ENCODE data around the gene TCAP. TPM values are rescaled to one million over a fixed set of nuclear protein-coding genes. Genes with fewer than 3 reads are reported as not detected.

Gene TCAP
- total and polyA plus RNA-seq, 3 donors from 2014 or later: 3.0 to 49.8 (median 6.0) TPM

DNA sequence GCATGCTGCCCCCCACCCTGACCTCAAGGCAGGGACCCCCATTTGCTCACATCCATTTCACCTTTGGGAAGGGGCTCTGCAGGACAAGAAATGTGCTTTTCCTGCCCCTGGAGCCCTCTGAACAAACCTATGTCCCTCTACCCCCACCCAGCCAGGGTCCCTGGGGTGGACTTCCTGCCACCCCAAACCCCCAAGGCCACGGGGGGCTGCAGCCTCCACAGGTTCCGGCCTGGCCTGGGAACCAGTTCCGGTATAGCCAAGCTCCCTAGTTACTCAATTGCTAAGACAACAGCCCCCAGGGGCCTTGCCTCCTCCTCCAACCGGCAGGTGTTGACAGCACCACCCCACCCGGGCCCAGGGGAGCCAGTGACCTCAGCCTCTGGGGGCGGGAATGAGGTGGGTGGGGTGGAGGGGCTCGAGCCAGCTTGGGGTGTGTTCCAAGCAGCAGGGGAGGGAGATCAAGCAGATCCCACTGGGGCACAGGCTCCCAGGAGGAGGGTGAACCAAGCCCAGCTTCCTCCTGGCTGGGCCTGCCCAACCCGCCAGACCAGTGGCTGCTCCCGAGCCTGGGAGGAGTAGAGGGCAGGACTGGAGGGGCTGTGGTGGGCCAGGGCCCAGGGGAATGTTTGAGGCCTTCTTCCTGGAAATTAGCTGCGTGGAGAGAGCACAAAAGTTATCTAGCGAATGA is 9.7 kb downstream of the TCAP start:
- Histone ChIP-seq H3K27ac (no peak overlapping the region), H3K9me3 (no peaks in the 10 kb centered on the region), H3K27me3 (no peaks in the 10 kb centered on the region), H3K4me3 (no peak overlapping the region), H3K36me3 (ENCODE audit: low read depth, missing control alignments) (no peaks in the 10 kb centered on the region), H3K4me1 (no peaks in the 10 kb centered on the region)
- no peak for DNase-seq
- WGBS, 2 donors: 65 to 67% methylated on average over 8 to 10 of the region's 11 CpGs
- TF ChIP-seq, protein P1, sequence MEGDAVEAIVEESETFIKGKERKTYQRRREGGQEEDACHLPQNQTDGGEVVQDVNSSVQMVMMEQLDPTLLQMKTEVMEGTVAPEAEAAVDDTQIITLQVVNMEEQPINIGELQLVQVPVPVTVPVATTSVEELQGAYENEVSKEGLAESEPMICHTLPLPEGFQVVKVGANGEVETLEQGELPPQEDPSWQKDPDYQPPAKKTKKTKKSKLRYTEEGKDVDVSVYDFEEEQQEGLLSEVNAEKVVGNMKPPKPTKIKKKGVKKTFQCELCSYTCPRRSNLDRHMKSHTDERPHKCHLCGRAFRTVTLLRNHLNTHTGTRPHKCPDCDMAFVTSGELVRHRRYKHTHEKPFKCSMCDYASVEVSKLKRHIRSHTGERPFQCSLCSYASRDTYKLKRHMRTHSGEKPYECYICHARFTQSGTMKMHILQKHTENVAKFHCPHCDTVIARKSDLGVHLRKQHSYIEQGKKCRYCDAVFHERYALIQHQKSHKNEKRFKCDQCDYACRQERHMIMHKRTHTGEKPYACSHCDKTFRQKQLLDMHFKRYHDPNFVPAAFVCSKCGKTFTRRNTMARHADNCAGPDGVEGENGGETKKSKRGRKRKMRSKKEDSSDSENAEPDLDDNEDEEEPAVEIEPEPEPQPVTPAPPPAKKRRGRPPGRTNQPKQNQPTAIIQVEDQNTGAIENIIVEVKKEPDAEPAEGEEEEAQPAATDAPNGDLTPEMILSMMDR (IDR thresholded peaks at IDR 0.05): no peak
- TF ChIP-seq POLR2A (IDR thresholded peaks at IDR 0.05): no peak
- intact Hi-C loops (cut with DNase I; ENCODE audit: low total_unique reads): no loop called here

DNA sequence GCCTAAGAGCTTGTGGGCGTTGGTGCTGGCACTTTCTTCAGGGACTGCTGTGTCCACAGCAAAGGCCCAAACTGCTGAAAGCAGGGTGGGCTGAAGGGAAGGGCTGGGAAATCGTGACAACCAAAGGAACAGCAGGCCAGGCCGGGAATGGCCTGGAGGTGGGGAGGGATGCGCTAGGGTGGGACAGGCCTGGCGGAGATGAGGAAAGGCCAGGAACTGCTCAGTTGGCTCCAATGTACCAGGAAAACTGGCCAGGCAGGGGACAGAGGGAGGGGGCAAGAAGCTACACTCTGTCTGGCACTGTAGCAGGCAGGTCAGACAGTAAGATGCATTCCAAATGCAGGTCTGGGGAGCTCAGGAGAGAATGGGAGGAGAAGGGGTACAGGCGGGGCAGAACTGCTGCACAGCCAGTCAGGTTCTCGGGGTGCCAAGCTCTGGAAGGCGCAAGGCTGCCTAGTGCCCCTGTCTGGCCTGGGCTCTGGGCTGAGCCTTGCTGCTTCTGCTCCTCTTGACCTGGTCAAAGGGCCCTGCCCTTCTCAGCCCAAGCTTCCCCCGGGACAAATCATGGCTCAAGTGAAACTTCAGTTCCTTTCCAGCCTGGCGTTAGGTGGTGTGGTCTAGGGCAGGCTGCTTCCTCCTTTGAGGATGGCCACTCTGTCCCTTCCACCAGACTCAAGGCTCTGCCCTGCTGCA is 10.4 kb downstream of the TCAP start:
- no peaks in the 10 kb centered on the region for H3K9me3 ChIP-seq
- 78 to 83% methylated on average over 8 to 10 of the region's 10 CpGs for WGBS, 2 donors
- no peak for TF ChIP-seq POLR2A (IDR thresholded peaks at IDR 0.05)
- TF ChIP-seq, protein P1 (IDR thresholded peaks at IDR 0.05): no peak
- no peaks in the 10 kb centered on the region for H3K27me3 ChIP-seq
- H3K36me3 ChIP-seq (ENCODE audit: low read depth, missing control alignments): no peaks in the 10 kb centered on the region
- no peak for DNase-seq
- no peaks in the 10 kb centered on the region for H3K4me1 ChIP-seq
- H3K4me3 ChIP-seq: no peak overlapping the region
- H3K27ac ChIP-seq: no peak overlapping the region
- intact Hi-C loops (cut with DNase I; ENCODE audit: low total_unique reads): no loop called here

GRCh38 chr17:39676198-39676819 is 11.2 kb downstream of the TCAP start:
- no peaks in the 10 kb centered on the region for H3K9me3 ChIP-seq
- no peaks in the 10 kb centered on the region for H3K36me3 ChIP-seq (ENCODE audit: low read depth, missing control alignments)
- H3K27me3 ChIP-seq: no peaks in the 10 kb centered on the region
- H3K4me3 ChIP-seq: no peak overlapping the region
- intact Hi-C loops (cut with DNase I; ENCODE audit: low total_unique reads): no loop called here
- WGBS, 2 donors: 32 to 62% methylated on average over 7 of the region's 7 CpGs
- H3K27ac ChIP-seq: no peak overlapping the region
- peak; percentile 78 for DNase-seq
- TF ChIP-seq, protein P1 (IDR thresholded peaks at IDR 0.05): no peak
- no peak for TF ChIP-seq POLR2A (IDR thresholded peaks at IDR 0.05)
- H3K4me1 ChIP-seq: no peaks in the 10 kb centered on the region

DNA sequence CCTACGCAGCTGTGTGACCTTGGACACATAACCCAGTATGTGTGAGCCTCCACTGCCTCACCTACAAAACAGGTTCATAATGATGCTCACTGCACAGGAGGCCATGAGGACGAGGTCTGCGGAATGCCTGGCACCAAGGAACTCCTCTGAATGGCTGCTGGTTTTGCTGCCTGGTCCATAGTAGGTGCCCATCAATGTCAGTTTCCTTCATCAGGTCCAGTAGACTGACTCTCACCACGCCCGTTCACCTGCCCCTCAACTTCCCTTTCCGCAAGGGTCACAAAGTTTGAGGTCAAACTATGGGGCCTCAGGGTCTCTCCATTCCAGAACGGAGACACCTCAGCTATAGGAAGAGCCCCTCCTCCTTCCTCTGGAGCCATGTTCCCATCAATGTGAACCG is 11.9 kb downstream of the TCAP start:
- no peaks in the 10 kb centered on the region for H3K4me1 ChIP-seq
- TF ChIP-seq POLR2A (IDR thresholded peaks at IDR 0.05): no peak
- H3K9me3 ChIP-seq: no peaks in the 10 kb centered on the region
- no peak for DNase-seq
- H3K27ac ChIP-seq: no peak overlapping the region
- intact Hi-C loops (cut with DNase I; ENCODE audit: low total_unique reads): no loop called here
- H3K36me3 ChIP-seq (ENCODE audit: low read depth, missing control alignments): no peaks in the 10 kb centered on the region
- no peak overlapping the region for H3K4me3 ChIP-seq
- 79 to 92% methylated on average over 5 to 8 of the region's 8 CpGs for WGBS, 2 donors
- H3K27me3 ChIP-seq: no peaks in the 10 kb centered on the region

- Histone ChIP-seq H3K4me3 (no peak overlapping the region), H3K36me3 (ENCODE audit: low read depth, missing control alignments) (no peaks in the 10 kb centered on the region), H3K27ac (no peak overlapping the region), H3K9me3 (no peaks in the 10 kb centered on the region), H3K27me3 (no peaks in the 10 kb centered on the region), H3K4me1 (no peaks in the 10 kb centered on the region)
- TF ChIP-seq, protein P1 (IDR thresholded peaks at IDR 0.05): no peak
- no peak for TF ChIP-seq POLR2A (IDR thresholded peaks at IDR 0.05)
- no peak for DNase-seq
- WGBS, 2 donors: 60 to 70% methylated on average over 13 of the region's 13 CpGs
- intact Hi-C loops (cut with DNase I; ENCODE audit: low total_unique reads): no loop called here
Observed at GRCh38 chr17:39677542-39678339, 12.6 kb downstream of the TCAP start.
